Adrenal gland (tissue), 5 donors: Measurements from ENCODE around the gene WNT7A.

ENCODE experiments used
- POLR2A ChIP-seq, 2 donors: fragments of 450-650 bp; IDR thresholded peaks; one replicate each; pipeline ENCODE4 v1.6.1; 2017; ENCODE audit warnings: antibody characterized with exemption in 2 of 2, mild to moderate bottlenecking in 2 of 2, moderate library complexity in 1 of 2
- TF ChIP-seq, protein P1 (sequence below), 6 experiments: fragments of 450-650 bp in 4 of 6; fragments of 200-600 bp in 2 of 6; sonication (generic) in 1 of 6; IDR thresholded peaks; 1 replicate in 5 of 6; 2 replicates in 1 of 6; pipeline versions ENCODE4 v1.5.1 to v1.8.0; 2016 to 2021; ENCODE audit warnings: antibody characterized with exemption in 6 of 6, mild to moderate bottlenecking in 2 of 6, moderate library complexity in 1 of 6
- donor health status: DM: no; HTN: no; CAD: no.

DNA sequence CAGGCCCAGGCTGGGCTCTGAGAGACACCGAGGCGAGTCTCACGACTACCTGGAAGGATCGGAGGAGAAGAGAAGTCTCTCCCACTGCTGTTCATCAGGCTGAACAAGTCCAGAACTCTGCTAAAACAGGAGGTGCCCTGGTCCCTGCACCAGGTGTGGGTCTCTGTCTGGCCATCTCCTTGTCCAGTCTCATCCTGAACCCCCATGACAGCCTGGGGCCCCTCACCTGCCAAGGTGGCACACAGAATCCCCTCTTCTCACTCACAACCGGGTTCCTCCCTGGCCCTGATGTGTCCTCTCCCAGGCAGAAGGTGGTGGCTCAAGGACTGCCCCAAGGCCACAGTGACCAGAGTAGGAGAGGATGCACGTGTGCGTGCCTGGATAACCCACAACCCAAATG, 34.1 kb downstream of the WNT7A start:
- TF ChIP-seq POLR2A (IDR thresholded peaks at IDR 0.05) = no peak
- TF ChIP-seq, protein P1, sequence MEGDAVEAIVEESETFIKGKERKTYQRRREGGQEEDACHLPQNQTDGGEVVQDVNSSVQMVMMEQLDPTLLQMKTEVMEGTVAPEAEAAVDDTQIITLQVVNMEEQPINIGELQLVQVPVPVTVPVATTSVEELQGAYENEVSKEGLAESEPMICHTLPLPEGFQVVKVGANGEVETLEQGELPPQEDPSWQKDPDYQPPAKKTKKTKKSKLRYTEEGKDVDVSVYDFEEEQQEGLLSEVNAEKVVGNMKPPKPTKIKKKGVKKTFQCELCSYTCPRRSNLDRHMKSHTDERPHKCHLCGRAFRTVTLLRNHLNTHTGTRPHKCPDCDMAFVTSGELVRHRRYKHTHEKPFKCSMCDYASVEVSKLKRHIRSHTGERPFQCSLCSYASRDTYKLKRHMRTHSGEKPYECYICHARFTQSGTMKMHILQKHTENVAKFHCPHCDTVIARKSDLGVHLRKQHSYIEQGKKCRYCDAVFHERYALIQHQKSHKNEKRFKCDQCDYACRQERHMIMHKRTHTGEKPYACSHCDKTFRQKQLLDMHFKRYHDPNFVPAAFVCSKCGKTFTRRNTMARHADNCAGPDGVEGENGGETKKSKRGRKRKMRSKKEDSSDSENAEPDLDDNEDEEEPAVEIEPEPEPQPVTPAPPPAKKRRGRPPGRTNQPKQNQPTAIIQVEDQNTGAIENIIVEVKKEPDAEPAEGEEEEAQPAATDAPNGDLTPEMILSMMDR (IDR thresholded peaks at IDR 0.05) = no peak
